ENCODE measurements around the gene LHFPL6. TPM values are rescaled to one million over a fixed set of nuclear protein-coding genes. Genes with fewer than 3 reads are reported as not detected.

Gene LHFPL6
- total and polyA plus RNA-seq, 2 experiments from 2014 or later = 7.8 to 9.5 TPM

- no peak for ATAC-seq
- peaks cover 4% of the 10 kb centered on the region for H3K27me3 Mint-ChIP-seq (ENCODE audit: insufficient read depth, low read depth, poor library complexity)
- H3K4me2 ChIP-seq = 0 out of 2 replicates have a peak overlapping the region, but pooled peaks have one; percentile 7
- no peaks in the 10 kb centered on the region for H3K9me2 ChIP-seq (ENCODE audit: insufficient read depth)
- no peaks in the 10 kb centered on the region for H3K36me3 Mint-ChIP-seq (ENCODE audit: low read depth)
- no peaks in the 10 kb centered on the region for H3K36me3 ChIP-seq (ENCODE audit: insufficient read depth)
- no peak overlapping the region for H3K4me3 ChIP-seq
- H2AFZ ChIP-seq = no peak overlapping the region
- no peaks in the 10 kb centered on the region for H3K79me2 ChIP-seq (replicated peaks; ENCODE audit: insufficient read depth)
- H3K4me1 Mint-ChIP-seq = peaks cover 44% of the 10 kb centered on the region
- H4K20me1 ChIP-seq (replicated peaks; ENCODE audit: insufficient read depth) = no peaks in the 10 kb centered on the region
- no peak overlapping the region for H3K4me3 Mint-ChIP-seq
- no peak for TF ChIP-seq NANOG (IDR thresholded peaks at IDR 0.05; ENCODE audit: borderline replicate concordance)
- no peak for TF ChIP-seq ETS1 (IDR thresholded peaks at IDR 0.05)
- no peak for TF ChIP-seq POLR2AphosphoS5 (IDR thresholded peaks at IDR 0.05; ENCODE audit: low read depth)
- TF ChIP-seq, protein P1, sequence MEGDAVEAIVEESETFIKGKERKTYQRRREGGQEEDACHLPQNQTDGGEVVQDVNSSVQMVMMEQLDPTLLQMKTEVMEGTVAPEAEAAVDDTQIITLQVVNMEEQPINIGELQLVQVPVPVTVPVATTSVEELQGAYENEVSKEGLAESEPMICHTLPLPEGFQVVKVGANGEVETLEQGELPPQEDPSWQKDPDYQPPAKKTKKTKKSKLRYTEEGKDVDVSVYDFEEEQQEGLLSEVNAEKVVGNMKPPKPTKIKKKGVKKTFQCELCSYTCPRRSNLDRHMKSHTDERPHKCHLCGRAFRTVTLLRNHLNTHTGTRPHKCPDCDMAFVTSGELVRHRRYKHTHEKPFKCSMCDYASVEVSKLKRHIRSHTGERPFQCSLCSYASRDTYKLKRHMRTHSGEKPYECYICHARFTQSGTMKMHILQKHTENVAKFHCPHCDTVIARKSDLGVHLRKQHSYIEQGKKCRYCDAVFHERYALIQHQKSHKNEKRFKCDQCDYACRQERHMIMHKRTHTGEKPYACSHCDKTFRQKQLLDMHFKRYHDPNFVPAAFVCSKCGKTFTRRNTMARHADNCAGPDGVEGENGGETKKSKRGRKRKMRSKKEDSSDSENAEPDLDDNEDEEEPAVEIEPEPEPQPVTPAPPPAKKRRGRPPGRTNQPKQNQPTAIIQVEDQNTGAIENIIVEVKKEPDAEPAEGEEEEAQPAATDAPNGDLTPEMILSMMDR (conservative IDR thresholded peaks at IDR 0.05; ENCODE audit: low read depth in 2 of 2) = no peak
- TF ChIP-seq CREB1 (CRISPR knock-in tag; IDR thresholded peaks at IDR 0.05; ENCODE audit: low read depth) = no peak
- no peak for TF ChIP-seq JUNB (IDR thresholded peaks at IDR 0.05; ENCODE audit: unreplicated experiment)
- TF ChIP-seq STAT1 (IDR thresholded peaks at IDR 0.05; ENCODE audit: unreplicated experiment) = no peak
- TF ChIP-seq EZH2 (IDR thresholded peaks at IDR 0.05; ENCODE audit: low read depth, unreplicated experiment) = no peak
- TF ChIP-seq, protein P2, sequence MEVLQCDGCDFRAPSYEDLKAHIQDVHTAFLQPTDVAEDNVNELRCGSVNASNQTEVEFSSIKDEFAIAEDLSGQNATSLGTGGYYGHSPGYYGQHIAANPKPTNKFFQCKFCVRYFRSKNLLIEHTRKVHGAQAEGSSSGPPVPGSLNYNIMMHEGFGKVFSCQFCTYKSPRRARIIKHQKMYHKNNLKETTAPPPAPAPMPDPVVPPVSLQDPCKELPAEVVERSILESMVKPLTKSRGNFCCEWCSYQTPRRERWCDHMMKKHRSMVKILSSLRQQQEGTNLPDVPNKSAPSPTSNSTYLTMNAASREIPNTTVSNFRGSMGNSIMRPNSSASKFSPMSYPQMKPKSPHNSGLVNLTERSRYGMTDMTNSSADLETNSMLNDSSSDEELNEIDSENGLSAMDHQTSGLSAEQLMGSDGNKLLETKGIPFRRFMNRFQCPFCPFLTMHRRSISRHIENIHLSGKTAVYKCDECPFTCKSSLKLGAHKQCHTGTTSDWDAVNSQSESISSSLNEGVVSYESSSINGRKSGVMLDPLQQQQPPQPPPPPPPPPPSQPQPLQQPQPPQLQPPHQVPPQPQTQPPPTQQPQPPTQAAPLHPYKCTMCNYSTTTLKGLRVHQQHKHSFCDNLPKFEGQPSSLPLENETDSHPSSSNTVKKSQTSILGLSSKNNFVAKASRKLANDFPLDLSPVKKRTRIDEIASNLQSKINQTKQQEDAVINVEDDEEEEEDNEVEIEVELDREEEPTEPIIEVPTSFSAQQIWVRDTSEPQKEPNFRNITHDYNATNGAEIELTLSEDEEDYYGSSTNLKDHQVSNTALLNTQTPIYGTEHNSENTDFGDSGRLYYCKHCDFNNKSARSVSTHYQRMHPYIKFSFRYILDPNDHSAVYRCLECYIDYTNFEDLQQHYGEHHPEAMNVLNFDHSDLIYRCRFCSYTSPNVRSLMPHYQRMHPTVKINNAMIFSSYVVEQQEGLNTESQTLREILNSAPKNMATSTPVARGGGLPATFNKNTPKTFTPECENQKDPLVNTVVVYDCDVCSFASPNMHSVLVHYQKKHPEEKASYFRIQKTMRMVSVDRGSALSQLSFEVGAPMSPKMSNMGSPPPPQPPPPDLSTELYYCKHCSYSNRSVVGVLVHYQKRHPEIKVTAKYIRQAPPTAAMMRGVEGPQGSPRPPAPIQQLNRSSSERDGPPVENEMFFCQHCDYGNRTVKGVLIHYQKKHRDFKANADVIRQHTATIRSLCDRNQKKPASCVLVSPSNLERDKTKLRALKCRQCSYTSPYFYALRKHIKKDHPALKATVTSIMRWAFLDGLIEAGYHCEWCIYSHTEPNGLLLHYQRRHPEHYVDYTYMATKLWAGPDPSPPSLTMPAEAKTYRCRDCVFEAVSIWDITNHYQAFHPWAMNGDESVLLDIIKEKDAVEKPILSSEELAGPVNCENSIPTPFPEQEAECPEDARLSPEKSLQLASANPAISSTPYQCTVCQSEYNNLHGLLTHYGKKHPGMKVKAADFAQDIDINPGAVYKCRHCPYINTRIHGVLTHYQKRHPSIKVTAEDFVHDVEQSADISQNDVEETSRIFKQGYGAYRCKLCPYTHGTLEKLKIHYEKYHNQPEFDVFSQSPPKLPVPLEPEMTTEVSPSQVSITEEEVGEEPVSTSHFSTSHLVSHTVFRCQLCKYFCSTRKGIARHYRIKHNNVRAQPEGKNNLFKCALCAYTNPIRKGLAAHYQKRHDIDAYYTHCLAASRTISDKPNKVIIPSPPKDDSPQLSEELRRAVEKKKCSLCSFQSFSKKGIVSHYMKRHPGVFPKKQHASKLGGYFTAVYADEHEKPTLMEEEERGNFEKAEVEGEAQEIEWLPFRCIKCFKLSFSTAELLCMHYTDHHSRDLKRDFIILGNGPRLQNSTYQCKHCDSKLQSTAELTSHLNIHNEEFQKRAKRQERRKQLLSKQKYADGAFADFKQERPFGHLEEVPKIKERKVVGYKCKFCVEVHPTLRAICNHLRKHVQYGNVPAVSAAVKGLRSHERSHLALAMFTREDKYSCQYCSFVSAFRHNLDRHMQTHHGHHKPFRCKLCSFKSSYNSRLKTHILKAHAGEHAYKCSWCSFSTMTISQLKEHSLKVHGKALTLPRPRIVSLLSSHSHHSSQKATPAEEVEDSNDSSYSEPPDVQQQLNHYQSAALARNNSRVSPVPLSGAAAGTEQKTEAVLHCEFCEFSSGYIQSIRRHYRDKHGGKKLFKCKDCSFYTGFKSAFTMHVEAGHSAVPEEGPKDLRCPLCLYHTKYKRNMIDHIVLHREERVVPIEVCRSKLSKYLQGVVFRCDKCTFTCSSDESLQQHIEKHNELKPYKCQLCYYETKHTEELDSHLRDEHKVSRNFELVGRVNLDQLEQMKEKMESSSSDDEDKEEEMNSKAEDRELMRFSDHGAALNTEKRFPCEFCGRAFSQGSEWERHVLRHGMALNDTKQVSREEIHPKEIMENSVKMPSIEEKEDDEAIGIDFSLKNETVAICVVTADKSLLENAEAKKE (CRISPR knock-in tag; IDR thresholded peaks at IDR 0.05) = no peak
- no peak for TF ChIP-seq REST (IDR thresholded peaks at IDR 0.05; ENCODE audit: unreplicated experiment)
- TF ChIP-seq ZNF331 (CRISPR knock-in tag; IDR thresholded peaks at IDR 0.05; ENCODE audit: low read depth) = no peak
- no peak for TF ChIP-seq EZH2phosphoT487 (IDR thresholded peaks at IDR 0.05; ENCODE audit: unreplicated experiment)
- TF ChIP-seq ZNF114 (CRISPR knock-in tag; IDR thresholded peaks at IDR 0.05) = no peak
- H3K27ac Mint-ChIP-seq = no peak overlapping the region
- H3K9me3 Mint-ChIP-seq = no peaks in the 10 kb centered on the region
- no peak overlapping the region for H3K27ac ChIP-seq (ENCODE audit: low read depth)
- DNase-seq (ENCODE audit: low spot score) = no peak
- H3K27me3 ChIP-seq (ENCODE audit: insufficient read depth) = no peaks in the 10 kb centered on the region
- H3F3A ChIP-seq (replicated peaks; ENCODE audit: low read depth) = no peaks in the 10 kb centered on the region
- peaks cover 33% of the 10 kb centered on the region for H3K4me1 ChIP-seq (ENCODE audit: insufficient read depth)
Measured at GRCh38 chr13:39405107-39405506, 197.9 kb downstream of the LHFPL6 start.

Data from GM23338 (cell line).